HCT116 (cell line): Measurements from ENCODE around the gene PGM2.
"Not testable (repeated sequence)": the region's sequence is repeated elsewhere in the genome, so short reads cannot be mapped to it uniquely, and the experiment has no call there.

Experiments
- EGR1 ChIP-seq: IDR thresholded peaks from 2 replicates; pipeline ENCODE4 v1.6.1; 2012; ENCODE audit warnings: low read depth
- ELF1 ChIP-seq: IDR thresholded peaks from 2 replicates; pipeline ENCODE4 v1.6.1; 2012; ENCODE audit warnings: low read depth, borderline replicate concordance
- EZH2 ChIP-seq: fragments of 200-600 bp; sonication (generic); IDR thresholded peaks from 2 replicates; pipeline ENCODE4 v1.6.1; 2017; ENCODE audit warnings: antibody characterized with exemption, mixed run types
- POLR2A ChIP-seq: IDR thresholded peaks from 2 replicates; pipeline ENCODE4 v1.7.0; 2011; ENCODE audit warnings: borderline replicate concordance; ENCODE audit not compliant: insufficient read depth, insufficient read length; ENCODE audit errors: extremely low read depth
- POLR2AphosphoS5 ChIP-seq: IDR thresholded peaks from 2 replicates; pipeline ENCODE4 v1.6.1; 2011; ENCODE audit warnings: mild to moderate bottlenecking, low read depth, low read length, moderate library complexity
- TCF7L2 ChIP-seq: IDR thresholded peaks from 2 replicates; pipeline ENCODE4 v1.7.0; 2011; ENCODE audit warnings: borderline replicate concordance, inconsistent platforms; ENCODE audit not compliant: insufficient read depth, insufficient read length; ENCODE audit errors: extremely low read depth
- ZNF274 ChIP-seq: fragments of 200-500 bp; sonication (Bioruptor generic); IDR thresholded peaks from 2 replicates; pipeline ENCODE4 v1.6.1; 2014; ENCODE audit warnings: mild to moderate bottlenecking, low read depth, low read length, inconsistent platforms
- TF ChIP-seq, protein P1 (sequence below): IDR thresholded peaks from 2 replicates; pipeline ENCODE4 v1.6.1; 2012
- TF ChIP-seq, protein P2 (sequence below): IDR thresholded peaks from 2 replicates; pipeline ENCODE4 v1.6.1; 2012; ENCODE audit warnings: low read depth
- TF ChIP-seq, protein P3 (sequence below), 3 experiments: fragments of 200-600 bp in 1 of 3; sonication (generic) in 1 of 3; IDR thresholded peaks in 2 of 3; conservative IDR thresholded peaks in 1 of 3; 2 replicates each; pipeline ENCODE4 v1.5.1; 2012 to 2017; ENCODE audit warnings: low read depth in 2 of 3, low read length in 2 of 3, antibody characterized with exemption in 1 of 3, borderline replicate concordance in 1 of 3, control low read depth in 1 of 3, mild to moderate bottlenecking in 1 of 3, mixed read lengths in 1 of 3, mixed run types in 1 of 3, moderate library complexity in 1 of 3; ENCODE audit not compliant: insufficient read depth in 1 of 3
- TF ChIP-seq, protein P4 (sequence below): IDR thresholded peaks from 2 replicates; pipeline ENCODE4 v1.6.1; 2012

DNA sequence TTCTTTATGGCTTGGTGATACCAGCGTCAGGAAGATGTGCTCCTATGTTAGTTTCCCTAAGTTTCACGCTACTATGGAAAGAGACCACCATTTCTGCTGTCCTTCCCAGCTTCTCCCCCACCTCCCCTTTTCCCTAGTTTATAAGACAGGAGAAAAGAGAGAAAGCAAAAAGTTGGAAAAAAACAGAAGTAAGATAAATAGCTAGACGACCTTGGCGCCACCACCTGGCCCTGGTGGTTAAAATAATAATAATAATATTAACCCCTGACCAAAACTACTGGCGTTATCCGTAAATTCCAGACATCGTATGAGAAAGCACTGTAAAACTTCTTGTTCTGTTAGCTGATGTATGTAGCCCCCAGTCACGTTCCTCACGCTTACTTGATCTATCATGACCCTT lies 985 bp upstream of the PGM2 start:
- not testable (repeated sequence) for TF ChIP-seq POLR2A, POLR2AphosphoS5, EGR1, ELF1, TCF7L2, ZNF274, EZH2
- TF ChIP-seq, protein P1, sequence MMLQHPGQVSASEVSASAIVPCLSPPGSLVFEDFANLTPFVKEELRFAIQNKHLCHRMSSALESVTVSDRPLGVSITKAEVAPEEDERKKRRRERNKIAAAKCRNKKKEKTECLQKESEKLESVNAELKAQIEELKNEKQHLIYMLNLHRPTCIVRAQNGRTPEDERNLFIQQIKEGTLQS: not testable (repeated sequence)
- TF ChIP-seq, protein P2, sequence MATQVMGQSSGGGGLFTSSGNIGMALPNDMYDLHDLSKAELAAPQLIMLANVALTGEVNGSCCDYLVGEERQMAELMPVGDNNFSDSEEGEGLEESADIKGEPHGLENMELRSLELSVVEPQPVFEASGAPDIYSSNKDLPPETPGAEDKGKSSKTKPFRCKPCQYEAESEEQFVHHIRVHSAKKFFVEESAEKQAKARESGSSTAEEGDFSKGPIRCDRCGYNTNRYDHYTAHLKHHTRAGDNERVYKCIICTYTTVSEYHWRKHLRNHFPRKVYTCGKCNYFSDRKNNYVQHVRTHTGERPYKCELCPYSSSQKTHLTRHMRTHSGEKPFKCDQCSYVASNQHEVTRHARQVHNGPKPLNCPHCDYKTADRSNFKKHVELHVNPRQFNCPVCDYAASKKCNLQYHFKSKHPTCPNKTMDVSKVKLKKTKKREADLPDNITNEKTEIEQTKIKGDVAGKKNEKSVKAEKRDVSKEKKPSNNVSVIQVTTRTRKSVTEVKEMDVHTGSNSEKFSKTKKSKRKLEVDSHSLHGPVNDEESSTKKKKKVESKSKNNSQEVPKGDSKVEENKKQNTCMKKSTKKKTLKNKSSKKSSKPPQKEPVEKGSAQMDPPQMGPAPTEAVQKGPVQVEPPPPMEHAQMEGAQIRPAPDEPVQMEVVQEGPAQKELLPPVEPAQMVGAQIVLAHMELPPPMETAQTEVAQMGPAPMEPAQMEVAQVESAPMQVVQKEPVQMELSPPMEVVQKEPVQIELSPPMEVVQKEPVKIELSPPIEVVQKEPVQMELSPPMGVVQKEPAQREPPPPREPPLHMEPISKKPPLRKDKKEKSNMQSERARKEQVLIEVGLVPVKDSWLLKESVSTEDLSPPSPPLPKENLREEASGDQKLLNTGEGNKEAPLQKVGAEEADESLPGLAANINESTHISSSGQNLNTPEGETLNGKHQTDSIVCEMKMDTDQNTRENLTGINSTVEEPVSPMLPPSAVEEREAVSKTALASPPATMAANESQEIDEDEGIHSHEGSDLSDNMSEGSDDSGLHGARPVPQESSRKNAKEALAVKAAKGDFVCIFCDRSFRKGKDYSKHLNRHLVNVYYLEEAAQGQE: not testable (repeated sequence)
- TF ChIP-seq, protein P3, sequence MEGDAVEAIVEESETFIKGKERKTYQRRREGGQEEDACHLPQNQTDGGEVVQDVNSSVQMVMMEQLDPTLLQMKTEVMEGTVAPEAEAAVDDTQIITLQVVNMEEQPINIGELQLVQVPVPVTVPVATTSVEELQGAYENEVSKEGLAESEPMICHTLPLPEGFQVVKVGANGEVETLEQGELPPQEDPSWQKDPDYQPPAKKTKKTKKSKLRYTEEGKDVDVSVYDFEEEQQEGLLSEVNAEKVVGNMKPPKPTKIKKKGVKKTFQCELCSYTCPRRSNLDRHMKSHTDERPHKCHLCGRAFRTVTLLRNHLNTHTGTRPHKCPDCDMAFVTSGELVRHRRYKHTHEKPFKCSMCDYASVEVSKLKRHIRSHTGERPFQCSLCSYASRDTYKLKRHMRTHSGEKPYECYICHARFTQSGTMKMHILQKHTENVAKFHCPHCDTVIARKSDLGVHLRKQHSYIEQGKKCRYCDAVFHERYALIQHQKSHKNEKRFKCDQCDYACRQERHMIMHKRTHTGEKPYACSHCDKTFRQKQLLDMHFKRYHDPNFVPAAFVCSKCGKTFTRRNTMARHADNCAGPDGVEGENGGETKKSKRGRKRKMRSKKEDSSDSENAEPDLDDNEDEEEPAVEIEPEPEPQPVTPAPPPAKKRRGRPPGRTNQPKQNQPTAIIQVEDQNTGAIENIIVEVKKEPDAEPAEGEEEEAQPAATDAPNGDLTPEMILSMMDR (IDR thresholded peaks at IDR 0.05 in 2 of 3, conservative IDR thresholded peaks at IDR 0.05 in 1 of 3; ENCODE audit: borderline replicate concordance in 1 of 3, insufficient read depth in 1 of 3, low read depth in 2 of 3, low read length in 2 of 3): peak in 1 of 3 experiments; percentile 27; a peak in 1 of 6 replicates
- TF ChIP-seq, protein P4, sequence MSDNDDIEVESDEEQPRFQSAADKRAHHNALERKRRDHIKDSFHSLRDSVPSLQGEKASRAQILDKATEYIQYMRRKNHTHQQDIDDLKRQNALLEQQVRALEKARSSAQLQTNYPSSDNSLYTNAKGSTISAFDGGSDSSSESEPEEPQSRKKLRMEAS: not testable (repeated sequence)
